HG03460 (cell line): ENCODE results near the gene BEX2.

Experiments
- ATAC-seq: cut with Tn5 transposase; IDR thresholded peaks from one replicate; pipeline ENCODE4 v1.9.1; 2021; ENCODE audit not compliant: unreplicated experiment

The BEX2 gene

GRCh38 chrX:103274284-103274683 lies 36.5 kb downstream of the BEX2 start:
- no peak for ATAC-seq
